IMR-90 (cell line): ENCODE measurements around the gene DIP2C.

Experiments used
- BHLHE40 ChIP-seq: fragments of 150-350 bp; IDR thresholded peaks from 2 replicates; pipeline ENCODE4 v1.6.1; 2016; ENCODE audit warnings: mild to moderate bottlenecking, low read depth, low read length
- CEBPB ChIP-seq: IDR thresholded peaks from 2 replicates; pipeline ENCODE4 v1.6.1; 2012; ENCODE audit warnings: low read depth, low read length, improper control_type of control experiment
- MAFK ChIP-seq: IDR thresholded peaks from 2 replicates; pipeline ENCODE4 v1.6.1; 2012; ENCODE audit warnings: low read depth, low read length, improper control_type of control experiment
- MAZ ChIP-seq: IDR thresholded peaks from 2 replicates; pipeline ENCODE4 v1.6.1; 2012; ENCODE audit warnings: low read depth, mild to moderate bottlenecking, low read length, improper control_type of control experiment, moderate library complexity, borderline replicate concordance
- MXI1 ChIP-seq: IDR thresholded peaks from 2 replicates; pipeline ENCODE4 v1.6.1; 2012; ENCODE audit warnings: low read depth, mild to moderate bottlenecking, low read length, moderate library complexity, borderline replicate concordance
- NFE2L2 ChIP-seq: fragments of 150-350 bp; IDR thresholded peaks from 2 replicates; pipeline ENCODE4 v1.6.1; 2016; ENCODE audit warnings: low read depth, mild to moderate bottlenecking, low read length
- POLR2A ChIP-seq: IDR thresholded peaks from 2 replicates; pipeline ENCODE4 v1.6.1; 2012; ENCODE audit warnings: mild to moderate bottlenecking, low read depth, low read length
- RFX5 ChIP-seq: IDR thresholded peaks from 2 replicates; pipeline ENCODE4 v1.8.0; 2012; ENCODE audit warnings: low read depth, mild to moderate bottlenecking, low read length, moderate library complexity
- TF ChIP-seq, protein P1 (sequence below): conservative IDR thresholded peaks from 2 replicates; pipeline ENCODE4 v1.5.1; 2012; ENCODE audit warnings: mild to moderate bottlenecking, low read depth, low read length, improper control_type of control experiment

- TF ChIP-seq, protein P1, sequence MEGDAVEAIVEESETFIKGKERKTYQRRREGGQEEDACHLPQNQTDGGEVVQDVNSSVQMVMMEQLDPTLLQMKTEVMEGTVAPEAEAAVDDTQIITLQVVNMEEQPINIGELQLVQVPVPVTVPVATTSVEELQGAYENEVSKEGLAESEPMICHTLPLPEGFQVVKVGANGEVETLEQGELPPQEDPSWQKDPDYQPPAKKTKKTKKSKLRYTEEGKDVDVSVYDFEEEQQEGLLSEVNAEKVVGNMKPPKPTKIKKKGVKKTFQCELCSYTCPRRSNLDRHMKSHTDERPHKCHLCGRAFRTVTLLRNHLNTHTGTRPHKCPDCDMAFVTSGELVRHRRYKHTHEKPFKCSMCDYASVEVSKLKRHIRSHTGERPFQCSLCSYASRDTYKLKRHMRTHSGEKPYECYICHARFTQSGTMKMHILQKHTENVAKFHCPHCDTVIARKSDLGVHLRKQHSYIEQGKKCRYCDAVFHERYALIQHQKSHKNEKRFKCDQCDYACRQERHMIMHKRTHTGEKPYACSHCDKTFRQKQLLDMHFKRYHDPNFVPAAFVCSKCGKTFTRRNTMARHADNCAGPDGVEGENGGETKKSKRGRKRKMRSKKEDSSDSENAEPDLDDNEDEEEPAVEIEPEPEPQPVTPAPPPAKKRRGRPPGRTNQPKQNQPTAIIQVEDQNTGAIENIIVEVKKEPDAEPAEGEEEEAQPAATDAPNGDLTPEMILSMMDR, result no peak
- TF ChIP-seq CEBPB (no peak), MXI1 (no peak), POLR2A (no peak), MAZ (no peak), NFE2L2 (no peak), BHLHE40 (no peak), RFX5 (no peak), MAFK (no peak)
Measured at GRCh38 chr10:486206-486605, 203.3 kb downstream of the DIP2C start.
